ENCODE data around the gene NINJ2. TPM values are rescaled to one million over a fixed set of nuclear protein-coding genes. Genes with fewer than 3 reads are reported as not detected.

Gene NINJ2
- polyA plus RNA-seq, 1 of the 3 experiments (the other 2 are of a cell fraction): 0.07 TPM

DNA sequence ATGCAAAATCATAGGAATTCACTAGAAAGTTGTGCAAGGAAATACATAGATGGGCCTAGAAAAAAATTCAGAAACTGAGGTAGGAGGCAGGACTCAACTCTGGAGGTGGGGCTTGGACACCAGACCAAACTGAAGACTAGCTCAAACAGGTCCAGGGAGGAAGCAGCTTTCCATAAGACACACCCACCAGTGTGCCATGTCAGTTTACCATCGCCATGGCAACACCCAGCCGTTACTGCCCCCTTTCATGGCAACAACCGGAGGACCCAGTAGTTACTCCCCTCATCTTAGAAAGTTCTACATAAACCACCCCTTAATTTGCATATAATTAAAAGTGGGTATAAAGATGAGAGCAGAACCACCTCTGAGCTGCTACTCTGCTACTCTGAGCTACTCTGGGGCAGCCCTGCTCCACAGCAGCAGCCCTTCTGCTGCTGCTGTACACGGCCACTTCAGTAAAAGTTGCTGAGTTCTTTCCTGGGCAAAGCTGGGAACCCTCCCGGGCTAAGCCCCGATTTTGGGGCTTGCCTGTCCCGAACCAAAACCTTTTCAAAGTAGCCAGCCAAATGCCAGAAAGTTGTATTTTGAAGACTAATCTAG is 30.8 kb upstream of the NINJ2 start (continued):
- TF ChIP-seq, protein P1, sequence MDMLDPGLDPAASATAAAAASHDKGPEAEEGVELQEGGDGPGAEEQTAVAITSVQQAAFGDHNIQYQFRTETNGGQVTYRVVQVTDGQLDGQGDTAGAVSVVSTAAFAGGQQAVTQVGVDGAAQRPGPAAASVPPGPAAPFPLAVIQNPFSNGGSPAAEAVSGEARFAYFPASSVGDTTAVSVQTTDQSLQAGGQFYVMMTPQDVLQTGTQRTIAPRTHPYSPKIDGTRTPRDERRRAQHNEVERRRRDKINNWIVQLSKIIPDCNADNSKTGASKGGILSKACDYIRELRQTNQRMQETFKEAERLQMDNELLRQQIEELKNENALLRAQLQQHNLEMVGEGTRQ (IDR thresholded peaks at IDR 0.05; ENCODE audit: borderline replicate concordance, low read depth, low read length): no peak
- TF ChIP-seq, protein P2, sequence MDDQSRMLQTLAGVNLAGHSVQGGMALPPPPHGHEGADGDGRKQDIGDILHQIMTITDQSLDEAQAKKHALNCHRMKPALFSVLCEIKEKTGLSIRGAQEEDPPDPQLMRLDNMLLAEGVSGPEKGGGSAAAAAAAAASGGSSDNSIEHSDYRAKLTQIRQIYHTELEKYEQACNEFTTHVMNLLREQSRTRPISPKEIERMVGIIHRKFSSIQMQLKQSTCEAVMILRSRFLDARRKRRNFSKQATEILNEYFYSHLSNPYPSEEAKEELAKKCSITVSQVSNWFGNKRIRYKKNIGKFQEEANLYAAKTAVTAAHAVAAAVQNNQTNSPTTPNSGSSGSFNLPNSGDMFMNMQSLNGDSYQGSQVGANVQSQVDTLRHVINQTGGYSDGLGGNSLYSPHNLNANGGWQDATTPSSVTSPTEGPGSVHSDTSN (IDR thresholded peaks at IDR 0.05): no peak
- TF ChIP-seq GATA2 (CRISPR knock-in tag; IDR thresholded peaks at IDR 0.05) (no peak), SIN3A (IDR thresholded peaks at IDR 0.05; ENCODE audit: borderline replicate concordance, low read depth, low read length) (no peak)
- TF ChIP-seq, protein P3, sequence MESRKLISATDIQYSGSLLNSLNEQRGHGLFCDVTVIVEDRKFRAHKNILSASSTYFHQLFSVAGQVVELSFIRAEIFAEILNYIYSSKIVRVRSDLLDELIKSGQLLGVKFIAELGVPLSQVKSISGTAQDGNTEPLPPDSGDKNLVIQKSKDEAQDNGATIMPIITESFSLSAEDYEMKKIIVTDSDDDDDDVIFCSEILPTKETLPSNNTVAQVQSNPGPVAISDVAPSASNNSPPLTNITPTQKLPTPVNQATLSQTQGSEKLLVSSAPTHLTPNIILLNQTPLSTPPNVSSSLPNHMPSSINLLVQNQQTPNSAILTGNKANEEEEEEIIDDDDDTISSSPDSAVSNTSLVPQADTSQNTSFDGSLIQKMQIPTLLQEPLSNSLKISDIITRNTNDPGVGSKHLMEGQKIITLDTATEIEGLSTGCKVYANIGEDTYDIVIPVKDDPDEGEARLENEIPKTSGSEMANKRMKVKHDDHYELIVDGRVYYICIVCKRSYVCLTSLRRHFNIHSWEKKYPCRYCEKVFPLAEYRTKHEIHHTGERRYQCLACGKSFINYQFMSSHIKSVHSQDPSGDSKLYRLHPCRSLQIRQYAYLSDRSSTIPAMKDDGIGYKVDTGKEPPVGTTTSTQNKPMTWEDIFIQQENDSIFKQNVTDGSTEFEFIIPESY (IDR thresholded peaks at IDR 0.05; ENCODE audit: borderline replicate concordance, low read depth): no peak

DNA sequence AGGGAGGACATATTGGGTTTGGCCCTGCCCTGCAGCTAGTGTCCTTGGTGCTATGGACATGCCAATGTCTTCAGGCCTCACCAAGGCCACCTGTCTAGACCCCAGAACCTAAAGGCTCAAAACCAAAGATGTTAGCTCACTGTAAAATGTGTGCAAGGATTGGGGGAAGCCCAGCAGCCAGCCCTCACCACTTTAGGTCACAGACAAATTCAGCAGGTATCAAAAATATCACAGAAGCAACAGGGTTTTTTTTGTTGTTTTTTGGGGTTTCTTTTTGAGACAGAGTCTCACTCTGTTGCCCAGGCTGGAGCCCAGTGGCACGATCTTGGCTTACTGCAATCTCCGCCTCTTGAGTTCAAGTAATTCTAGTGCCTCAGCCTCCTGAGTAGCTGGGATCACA is 29.0 kb upstream of the NINJ2 start:
- TF ChIP-seq, protein P4, sequence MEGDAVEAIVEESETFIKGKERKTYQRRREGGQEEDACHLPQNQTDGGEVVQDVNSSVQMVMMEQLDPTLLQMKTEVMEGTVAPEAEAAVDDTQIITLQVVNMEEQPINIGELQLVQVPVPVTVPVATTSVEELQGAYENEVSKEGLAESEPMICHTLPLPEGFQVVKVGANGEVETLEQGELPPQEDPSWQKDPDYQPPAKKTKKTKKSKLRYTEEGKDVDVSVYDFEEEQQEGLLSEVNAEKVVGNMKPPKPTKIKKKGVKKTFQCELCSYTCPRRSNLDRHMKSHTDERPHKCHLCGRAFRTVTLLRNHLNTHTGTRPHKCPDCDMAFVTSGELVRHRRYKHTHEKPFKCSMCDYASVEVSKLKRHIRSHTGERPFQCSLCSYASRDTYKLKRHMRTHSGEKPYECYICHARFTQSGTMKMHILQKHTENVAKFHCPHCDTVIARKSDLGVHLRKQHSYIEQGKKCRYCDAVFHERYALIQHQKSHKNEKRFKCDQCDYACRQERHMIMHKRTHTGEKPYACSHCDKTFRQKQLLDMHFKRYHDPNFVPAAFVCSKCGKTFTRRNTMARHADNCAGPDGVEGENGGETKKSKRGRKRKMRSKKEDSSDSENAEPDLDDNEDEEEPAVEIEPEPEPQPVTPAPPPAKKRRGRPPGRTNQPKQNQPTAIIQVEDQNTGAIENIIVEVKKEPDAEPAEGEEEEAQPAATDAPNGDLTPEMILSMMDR (IDR thresholded peaks at IDR 0.05): no peak
- TF ChIP-seq, protein P1 (IDR thresholded peaks at IDR 0.05; ENCODE audit: borderline replicate concordance, low read depth, low read length): no peak
- TF ChIP-seq CHD2 (IDR thresholded peaks at IDR 0.05; ENCODE audit: low read length, partially characterized antibody) (no peak), JUND (IDR thresholded peaks at IDR 0.05) (no peak), RAD21 (IDR thresholded peaks at IDR 0.05; ENCODE audit: low read length) (no peak), FOXJ3 (CRISPR knock-in tag; IDR thresholded peaks at IDR 0.05) (no peak), TEAD4 (IDR thresholded peaks at IDR 0.05; ENCODE audit: borderline replicate concordance, insufficient read depth) (no peak), SIN3A (IDR thresholded peaks at IDR 0.05; ENCODE audit: borderline replicate concordance, low read depth, low read length) (no peak), RXRA (IDR thresholded peaks at IDR 0.05; ENCODE audit: borderline replicate concordance, low read depth) (no peak), POLR2AphosphoS5 (IDR thresholded peaks at IDR 0.05; ENCODE audit: low read depth, low read length) (no peak), GABPA (IDR thresholded peaks at IDR 0.05; ENCODE audit: low read depth) (no peak), ELF1 (IDR thresholded peaks at IDR 0.05) (no peak), RFX5 (IDR thresholded peaks at IDR 0.05; ENCODE audit: low read length) (no peak), YY1 (IDR thresholded peaks at IDR 0.05; ENCODE audit: low read depth) (no peak), GATA2 (CRISPR knock-in tag; IDR thresholded peaks at IDR 0.05) (no peak), MXI1 (IDR thresholded peaks at IDR 0.05; ENCODE audit: low read depth, low read length) (no peak)
- TF ChIP-seq, protein P5, sequence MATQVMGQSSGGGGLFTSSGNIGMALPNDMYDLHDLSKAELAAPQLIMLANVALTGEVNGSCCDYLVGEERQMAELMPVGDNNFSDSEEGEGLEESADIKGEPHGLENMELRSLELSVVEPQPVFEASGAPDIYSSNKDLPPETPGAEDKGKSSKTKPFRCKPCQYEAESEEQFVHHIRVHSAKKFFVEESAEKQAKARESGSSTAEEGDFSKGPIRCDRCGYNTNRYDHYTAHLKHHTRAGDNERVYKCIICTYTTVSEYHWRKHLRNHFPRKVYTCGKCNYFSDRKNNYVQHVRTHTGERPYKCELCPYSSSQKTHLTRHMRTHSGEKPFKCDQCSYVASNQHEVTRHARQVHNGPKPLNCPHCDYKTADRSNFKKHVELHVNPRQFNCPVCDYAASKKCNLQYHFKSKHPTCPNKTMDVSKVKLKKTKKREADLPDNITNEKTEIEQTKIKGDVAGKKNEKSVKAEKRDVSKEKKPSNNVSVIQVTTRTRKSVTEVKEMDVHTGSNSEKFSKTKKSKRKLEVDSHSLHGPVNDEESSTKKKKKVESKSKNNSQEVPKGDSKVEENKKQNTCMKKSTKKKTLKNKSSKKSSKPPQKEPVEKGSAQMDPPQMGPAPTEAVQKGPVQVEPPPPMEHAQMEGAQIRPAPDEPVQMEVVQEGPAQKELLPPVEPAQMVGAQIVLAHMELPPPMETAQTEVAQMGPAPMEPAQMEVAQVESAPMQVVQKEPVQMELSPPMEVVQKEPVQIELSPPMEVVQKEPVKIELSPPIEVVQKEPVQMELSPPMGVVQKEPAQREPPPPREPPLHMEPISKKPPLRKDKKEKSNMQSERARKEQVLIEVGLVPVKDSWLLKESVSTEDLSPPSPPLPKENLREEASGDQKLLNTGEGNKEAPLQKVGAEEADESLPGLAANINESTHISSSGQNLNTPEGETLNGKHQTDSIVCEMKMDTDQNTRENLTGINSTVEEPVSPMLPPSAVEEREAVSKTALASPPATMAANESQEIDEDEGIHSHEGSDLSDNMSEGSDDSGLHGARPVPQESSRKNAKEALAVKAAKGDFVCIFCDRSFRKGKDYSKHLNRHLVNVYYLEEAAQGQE (IDR thresholded peaks at IDR 0.05; ENCODE audit: low read depth, low read length): no peak
- TF ChIP-seq, protein P6, sequence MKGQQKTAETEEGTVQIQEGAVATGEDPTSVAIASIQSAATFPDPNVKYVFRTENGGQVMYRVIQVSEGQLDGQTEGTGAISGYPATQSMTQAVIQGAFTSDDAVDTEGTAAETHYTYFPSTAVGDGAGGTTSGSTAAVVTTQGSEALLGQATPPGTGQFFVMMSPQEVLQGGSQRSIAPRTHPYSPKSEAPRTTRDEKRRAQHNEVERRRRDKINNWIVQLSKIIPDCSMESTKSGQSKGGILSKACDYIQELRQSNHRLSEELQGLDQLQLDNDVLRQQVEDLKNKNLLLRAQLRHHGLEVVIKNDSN (IDR thresholded peaks at IDR 0.05; ENCODE audit: borderline replicate concordance, low read depth): no peak
- no peak for DNase-seq
- Histone ChIP-seq H3F3A (replicated peaks; ENCODE audit: insufficient read depth) (no peaks in the 10 kb centered on the region), H3K4me3 (ENCODE audit: low read depth in 2 of 2, low read length in 1 of 2) (no peak overlapping the region), H3K79me2 (ENCODE audit: insufficient read depth) (no peaks in the 10 kb centered on the region), H3K4me1 (ENCODE audit: control insufficient read depth in 1 of 2, insufficient read depth in 2 of 2, low read depth in 1 of 2, low read length in 1 of 2) (no peaks in the 10 kb centered on the region), H3K36me3 (replicated peaks in 1 of 2; ENCODE audit: control insufficient read depth in 1 of 2, insufficient read depth in 2 of 2, low read length in 1 of 2) (no peaks in the 10 kb centered on the region), H3K9ac (no peak overlapping the region), H2AFZ (ENCODE audit: low read depth) (no peak overlapping the region), H3K27ac (ENCODE audit: low read depth in 2 of 2, low read length in 1 of 2) (no peak overlapping the region), H4K20me1 (ENCODE audit: insufficient read depth) (no peaks in the 10 kb centered on the region), H3K27me3 (ENCODE audit: insufficient read depth) (no peaks in the 10 kb centered on the region), H3K9me2 (no peaks in the 10 kb centered on the region), H3K9me3 (no peaks in the 10 kb centered on the region), H3K4me2 (no peak overlapping the region)
- ChIA-PET POLR2A (no interaction called here), CTCF (no interaction called here)
- WGBS (ENCODE audit: low lambda C conversion rate): 80% methylated on average over 2 of the region's 2 CpGs
